ENCODE results near the gene OCIAD1. TPM values are rescaled to one million over a fixed set of nuclear protein-coding genes. Genes with fewer than 3 reads are reported as not detected.

Gene OCIAD1
- total RNA-seq, 4 donors from 2014 or later, result 63.5 to 120 (median 76.5) TPM

Other genes with a start within 250 kb of the OCIAD1 start
- 100 to 1,000 TPM; 220 to 253 (median 241) TPM for gene FRYL, start 50.8 kb upstream of the OCIAD1 start, total RNA-seq
- gene OCIAD2, start 75.7 kb downstream of the OCIAD1 start, total RNA-seq, result 100 to 1,000 TPM in 1 of 4 donors, 10 to 100 TPM in 3; 53.4 to 107 (median 65.7) TPM
- under 1 TPM in 1 of 4 donors, not detected in 3; 0.70 TPM for gene CWH43, start 155.2 kb downstream of the OCIAD1 start, total RNA-seq

Measured in Peyer's patch (tissue), 4 donors.